Thyroid gland (tissue), 4 donors: ENCODE results near the gene COPZ2.

Experiments used
- CTCF ChIP-seq, 6 experiments: fragments of 200-600 bp in 3 of 6; fragments of 450-650 bp in 3 of 6; sonication (generic) in 3 of 6; IDR thresholded peaks; one replicate each; pipeline ENCODE4 v1.5.1; 2016 to 2019; ENCODE audit warnings: antibody characterized with exemption in 6 of 6, mild to moderate bottlenecking in 2 of 6, inconsistent platforms in 1 of 6, moderate library complexity in 1 of 6
- POLR2A ChIP-seq, 2 donors: fragments of 450-650 bp; IDR thresholded peaks; one replicate each; pipeline ENCODE4 v1.6.1; 2017; ENCODE audit warnings: antibody characterized with exemption in 2 of 2, mild to moderate bottlenecking in 2 of 2, moderate library complexity in 1 of 2

- TF ChIP-seq CTCF (IDR thresholded peaks at IDR 0.05) (no peak), POLR2A (IDR thresholded peaks at IDR 0.05) (no peak)
Observed at GRCh38 chr17:47983492-47984223, 53.9 kb downstream of the COPZ2 start.
